Stimulated activated CD8-positive, alpha-beta memory T cell treated with anti-CD3 and anti-CD28 coated beads, Interleukin-2, amount 100 ng/mL, for 1 hour (primary cell): ENCODE data around the gene SLC39A3.

Experiments used
- DNase-seq, 2 donors: peaks; one replicate each; pipeline ENCODE4 v3.0.0-alpha.2; 2020; ENCODE audit warnings: low read depth in 2 of 2

The SLC39A3 gene

GRCh38 chr19:2747349-2747748 is 7.5 kb upstream of the SLC39A3 start:
- DNase-seq = no peak

DNA sequence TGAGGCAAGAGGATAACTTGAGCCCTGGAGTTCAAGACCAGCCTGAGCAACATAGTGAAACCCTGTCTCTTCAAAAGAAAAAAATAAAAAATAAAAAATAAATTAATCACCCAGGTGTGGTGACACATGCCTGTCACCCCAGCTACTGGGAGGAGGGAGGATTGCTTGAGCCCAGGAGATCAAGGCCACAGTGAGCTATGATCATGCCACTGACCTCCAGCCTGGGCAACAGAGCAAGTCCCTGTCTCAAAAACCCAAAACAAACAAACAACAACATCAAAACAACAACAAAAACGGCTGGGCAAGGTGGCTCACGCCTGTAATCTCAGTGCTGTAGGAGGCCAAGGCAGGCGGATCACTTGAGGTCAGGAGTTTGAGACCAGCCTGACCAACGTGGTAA is 4.3 kb upstream of the SLC39A3 start:
- DNase-seq = no peak

GRCh38 chr19:2743099-2743498 is 3.3 kb upstream of the SLC39A3 start:
- no peak for DNase-seq

DNA sequence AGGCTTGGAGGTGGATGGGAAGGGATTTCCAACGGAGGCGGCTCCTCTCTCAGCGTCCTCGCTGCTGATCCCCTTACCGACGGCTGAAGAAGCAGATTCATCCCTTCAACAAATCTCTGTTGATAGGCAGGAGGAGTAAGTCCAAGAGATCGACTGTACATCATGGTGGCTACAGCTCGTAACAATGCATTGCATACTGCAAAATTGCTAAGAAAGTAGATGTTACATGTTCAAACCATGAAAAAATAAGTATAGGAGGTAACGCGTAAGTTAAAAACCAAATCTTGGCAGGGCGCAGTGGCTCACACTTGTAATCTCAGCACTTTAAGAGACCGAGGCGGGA is 468 bp upstream of the SLC39A3 start:
- no peak for DNase-seq

GRCh38 chr19:2736550-2737190 is 3.1 kb downstream of the SLC39A3 start:
- no peak for DNase-seq

DNA sequence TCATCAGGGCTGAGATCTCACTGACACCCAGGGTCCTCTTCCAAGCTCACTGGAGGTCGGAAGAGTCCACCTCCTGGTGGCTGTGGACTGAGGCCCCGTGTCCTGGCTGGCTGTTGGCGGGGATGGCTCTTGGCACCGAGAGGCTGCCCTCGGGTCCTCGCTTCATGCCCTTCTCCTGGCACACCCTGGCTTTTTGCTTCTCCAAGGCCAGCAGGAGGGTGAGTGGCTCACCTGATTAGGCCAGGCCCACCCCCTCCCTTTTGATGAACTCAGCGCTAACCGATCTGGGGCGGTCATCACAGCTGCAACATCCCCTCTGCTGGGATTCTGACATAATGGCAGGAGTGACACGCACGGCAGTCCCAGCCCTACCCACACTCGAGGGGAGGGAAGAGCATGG is 4.4 kb downstream of the SLC39A3 start:
- DNase-seq = no peak

- no peak for DNase-seq
Measured at GRCh38 chr19:2734589-2735288, 5.1 kb downstream of the SLC39A3 start.

DNA sequence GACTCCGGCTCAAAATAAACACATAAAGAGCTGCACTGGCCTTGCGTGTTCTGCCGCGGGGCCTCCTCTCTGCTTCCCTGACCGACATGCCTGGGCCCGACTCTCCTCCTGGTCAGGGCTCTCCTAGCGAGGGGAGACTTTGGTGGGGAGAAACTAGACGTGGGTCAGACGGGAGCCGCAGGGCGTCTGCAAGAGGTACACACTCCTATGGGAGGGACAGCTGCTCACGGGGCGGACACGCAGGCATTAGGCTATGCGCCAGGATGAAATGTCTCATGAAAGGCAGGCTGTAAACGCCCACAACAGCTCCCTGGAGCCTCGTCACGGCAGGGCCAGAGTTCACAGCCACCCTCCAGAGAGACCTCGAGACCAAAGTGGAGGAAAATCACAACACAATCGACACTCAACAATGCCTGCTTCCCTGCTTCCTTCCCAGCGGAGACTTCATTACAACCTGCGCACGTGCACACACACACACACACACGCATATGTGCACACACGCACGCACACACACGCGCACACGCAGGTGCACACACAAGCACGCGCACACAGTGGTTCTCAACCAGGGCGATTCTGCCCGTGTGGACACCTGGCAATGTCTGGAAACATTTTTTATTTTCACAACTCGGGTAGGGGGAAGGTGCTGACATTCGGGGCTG is 5.8 kb downstream of the SLC39A3 start:
- no peak for DNase-seq

GRCh38 chr19:2732883-2733282 is 6.9 kb downstream of the SLC39A3 start:
- no peak for DNase-seq

GRCh38 chr19:2732157-2732725 is 7.6 kb downstream of the SLC39A3 start:
- no peak for DNase-seq

DNA sequence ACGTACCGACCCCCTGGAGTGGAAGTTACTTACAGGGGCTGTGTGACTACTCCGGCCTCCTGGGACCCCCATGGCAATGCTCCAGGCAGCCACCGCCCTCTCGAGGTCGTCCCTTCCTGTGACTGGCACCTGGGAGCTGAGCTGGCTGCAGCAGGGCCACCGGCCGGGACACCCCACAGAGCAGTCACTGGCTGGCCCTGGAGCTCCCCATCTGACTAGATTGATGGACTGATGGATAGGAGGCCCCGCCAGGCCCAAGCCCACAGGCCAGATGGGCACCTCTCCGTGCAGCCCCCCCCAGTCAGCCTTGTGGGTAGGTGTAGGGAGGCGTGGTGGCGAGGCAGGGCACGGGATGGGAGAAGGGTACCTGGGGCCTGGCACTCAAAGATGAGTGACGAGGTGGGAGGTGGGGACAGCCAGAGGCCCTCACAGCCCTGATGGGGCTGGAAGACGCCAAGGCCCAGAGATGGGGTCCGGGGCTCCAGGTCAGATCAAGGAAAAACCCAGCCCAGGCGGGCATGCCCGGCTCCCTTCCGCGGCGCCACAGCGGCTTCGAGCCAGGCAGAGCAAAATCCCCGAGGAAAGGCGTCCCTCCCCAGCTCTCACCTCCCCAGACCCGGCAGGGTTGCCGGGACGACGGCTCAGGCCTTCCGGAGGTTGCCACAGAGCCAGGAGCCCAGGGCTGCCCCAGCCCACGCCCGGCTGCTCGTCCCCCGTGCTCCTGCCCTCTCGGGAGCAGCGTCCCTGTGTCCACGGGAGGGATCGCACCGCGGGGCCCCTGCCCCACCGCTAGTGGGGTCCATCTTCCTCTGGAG is 8.4 kb downstream of the SLC39A3 start:
- DNase-seq = no peak

GRCh38 chr19:2729943-2730818 is 9.6 kb downstream of the SLC39A3 start:
- DNase-seq = no peak

DNA sequence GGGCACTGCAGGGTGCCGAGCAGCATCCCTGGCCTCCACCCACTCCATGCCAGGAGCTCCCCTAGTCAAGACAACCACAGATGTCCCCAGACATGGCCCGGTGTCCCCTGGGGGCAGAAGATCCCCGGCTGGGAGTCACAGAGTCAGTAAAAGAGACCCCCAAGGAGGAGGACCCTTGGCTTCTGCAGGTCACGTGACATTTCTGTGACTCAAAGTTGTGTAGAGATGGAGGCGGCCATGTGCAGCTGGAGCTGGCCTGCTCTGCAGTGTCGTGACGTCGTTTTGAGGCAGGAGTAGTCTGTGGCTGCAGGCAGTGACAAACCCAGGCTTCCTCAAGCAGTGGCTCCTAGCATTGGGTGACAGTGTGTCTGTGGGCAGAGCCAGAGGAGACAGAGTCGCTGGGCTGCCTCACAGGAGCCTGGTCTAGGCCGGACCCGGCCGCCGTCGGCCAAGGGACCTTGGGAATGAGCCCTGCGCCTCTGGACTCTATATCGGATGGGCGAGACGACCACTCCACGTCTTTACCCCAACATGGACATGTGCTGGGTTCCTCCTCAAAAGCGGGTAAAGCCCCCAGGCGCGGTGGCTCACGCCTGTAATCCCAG is 10.9 kb downstream of the SLC39A3 start:
- no peak for DNase-seq

DNA sequence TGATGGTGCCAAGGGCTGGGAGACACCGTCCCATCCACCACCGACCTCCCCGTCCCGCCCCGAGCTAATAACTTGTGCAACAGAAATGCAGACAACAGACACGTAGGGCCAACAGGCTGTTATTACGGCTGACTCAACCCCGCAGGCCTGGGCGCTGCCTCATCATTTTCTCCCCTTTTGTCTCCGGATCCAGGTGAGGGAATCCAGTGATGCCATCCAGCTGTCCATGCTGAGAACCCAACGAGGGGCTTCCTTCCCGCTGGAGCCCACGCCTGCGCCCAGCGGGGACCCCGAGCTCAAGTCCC is 12.2 kb downstream of the SLC39A3 start:
- no peak for DNase-seq

GRCh38 chr19:2726904-2727639 is 12.7 kb downstream of the SLC39A3 start:
- DNase-seq = no peak

DNA sequence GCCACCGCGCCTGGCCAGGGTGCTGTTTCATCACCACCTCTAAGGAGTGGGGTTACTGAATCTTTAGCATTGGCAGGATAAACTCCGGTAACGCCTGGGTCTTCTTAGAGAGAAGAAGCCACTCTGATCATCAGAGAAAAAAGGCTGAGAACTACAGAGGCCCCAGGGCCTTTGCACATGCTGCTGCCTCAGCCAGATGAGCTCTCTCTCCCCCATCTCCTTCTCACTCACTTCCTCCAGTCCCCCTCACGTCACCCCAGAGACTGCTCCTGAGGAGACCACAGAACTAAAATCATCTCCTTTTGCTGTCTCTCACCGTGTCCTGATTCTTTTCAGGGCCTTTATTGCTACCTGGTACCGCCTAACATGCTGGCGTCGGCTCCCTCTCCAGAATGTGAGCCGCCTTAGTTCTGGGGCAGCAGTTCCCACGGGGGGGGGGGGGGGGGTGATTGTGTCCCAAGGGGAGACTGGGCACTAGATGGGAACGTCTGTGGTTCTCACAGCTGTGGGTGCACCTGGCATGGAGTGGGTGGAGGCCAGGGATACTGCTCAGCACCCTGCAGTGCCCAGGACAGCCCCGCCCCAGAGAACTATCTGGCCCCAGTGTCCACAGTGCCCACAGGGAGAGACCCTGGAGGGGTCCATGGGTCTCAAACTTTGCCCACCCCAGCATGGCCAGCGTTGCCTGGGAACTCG is 13.5 kb downstream of the SLC39A3 start:
- no peak for DNase-seq

GRCh38 chr19:2724148-2724557 is 15.7 kb downstream of the SLC39A3 start:
- no peak for DNase-seq

DNA sequence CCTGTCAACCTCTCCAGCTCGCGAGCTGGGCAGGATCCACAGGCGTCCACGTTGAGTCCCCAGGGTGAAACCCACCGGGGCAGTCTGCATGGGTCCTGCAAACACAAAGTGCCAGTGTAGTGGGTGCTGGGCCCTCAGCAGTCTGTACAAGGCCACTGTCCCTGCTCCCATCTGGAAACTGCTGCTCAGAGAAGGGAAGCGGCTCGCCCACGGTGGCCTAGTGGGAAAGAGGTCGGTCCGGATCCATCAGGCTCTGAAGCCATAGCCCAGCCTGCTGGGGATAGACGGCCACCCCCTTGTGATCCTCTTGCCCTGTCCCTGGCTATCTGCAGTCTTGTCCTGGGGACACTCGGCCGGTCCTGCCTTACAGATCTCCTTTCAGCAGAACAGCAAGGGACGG is 16.1 kb downstream of the SLC39A3 start:
- no peak for DNase-seq

GRCh38 chr19:2723345-2723715 is 16.5 kb downstream of the SLC39A3 start:
- DNase-seq = no peak
